ENCODE results near the gene PCF11.
A peak's percentile ranks its signal among the peaks of the same experiment; 100 is the strongest.

Gene PCF11

DNA sequence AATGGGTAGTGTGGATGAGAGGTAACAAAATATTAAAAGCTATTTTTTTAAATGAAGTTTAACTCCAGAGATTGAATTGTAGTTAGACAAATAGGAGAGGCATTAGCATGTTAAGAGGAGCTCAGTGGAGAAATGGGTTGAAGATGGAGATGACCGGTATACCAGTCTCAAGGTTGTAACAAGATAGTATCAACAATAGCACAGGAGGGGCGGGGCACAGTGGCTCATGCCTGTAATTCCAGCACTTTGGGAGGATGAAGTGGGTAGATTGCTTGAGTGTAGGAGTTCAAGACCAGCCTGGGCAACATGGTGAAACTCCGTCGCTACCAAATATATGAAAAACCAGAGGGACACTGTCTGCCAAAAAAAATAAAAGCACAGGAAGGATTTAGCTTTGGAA is 30.5 kb downstream of the PCF11 start:
- Histone ChIP-seq H3K27ac (no peak overlapping the region), H3K36me3 (peaks cover 81% of the 10 kb centered on the region), H3K9me3 (ENCODE audit: severe bottlenecking) (no peaks in the 10 kb centered on the region), H3K27me3 (ENCODE audit: insufficient read depth, low read depth, severe bottlenecking) (no peaks in the 10 kb centered on the region), H3K4me3 (ENCODE audit: low read depth, low read length) (no peak overlapping the region)
- no peak for DNase-seq
- no peak for TF ChIP-seq CTCF (IDR thresholded peaks at IDR 0.05; ENCODE audit: low read depth, low read length)

DNA sequence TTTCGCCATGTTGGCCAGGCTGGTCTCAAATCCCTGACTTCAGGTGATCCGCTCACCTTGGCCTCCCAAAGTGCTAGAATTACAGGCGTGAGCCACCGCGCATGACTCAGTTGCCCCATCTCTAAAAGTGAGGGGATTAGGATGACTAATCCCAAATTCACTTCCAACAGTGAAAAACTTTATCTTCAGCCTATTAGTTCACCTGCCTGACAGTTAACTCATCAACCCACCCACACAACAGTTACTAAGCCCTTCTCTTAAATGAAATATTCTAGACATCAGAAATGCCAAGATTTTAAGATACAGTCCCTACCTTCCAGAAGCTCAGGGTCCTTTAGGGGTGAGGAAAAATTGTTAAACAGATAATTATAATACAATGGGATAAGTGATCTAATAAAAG is 34.6 kb downstream of the PCF11 start:
- no peak for TF ChIP-seq CTCF (IDR thresholded peaks at IDR 0.05; ENCODE audit: low read depth, low read length)
- Histone ChIP-seq H3K36me3 (peaks cover 46% of the 10 kb centered on the region), H3K27ac (no peak overlapping the region), H3K9me3 (ENCODE audit: severe bottlenecking) (no peaks in the 10 kb centered on the region), H3K4me3 (ENCODE audit: low read depth, low read length) (no peak overlapping the region), H3K27me3 (ENCODE audit: insufficient read depth, low read depth, severe bottlenecking) (no peaks in the 10 kb centered on the region)
- DNase-seq: no peak

DNA sequence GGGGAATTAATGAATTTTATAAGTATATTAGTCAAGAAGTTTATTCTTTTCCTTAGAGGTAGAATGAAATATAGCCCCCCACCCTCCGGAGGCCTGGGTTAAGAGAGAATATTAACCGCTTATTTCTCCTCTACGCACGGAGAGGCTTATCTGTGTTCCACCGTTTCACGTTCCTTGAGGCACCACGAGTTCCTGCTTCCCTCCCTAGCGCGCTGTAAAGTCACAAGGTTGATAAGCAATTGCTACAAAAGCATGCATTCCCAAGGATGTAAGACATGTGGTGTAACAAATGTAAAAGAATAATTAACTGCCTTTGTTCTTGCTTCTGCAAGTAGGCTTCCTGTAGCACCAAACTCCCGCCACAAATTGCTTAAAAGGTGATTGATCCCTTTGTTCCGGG is 35.1 kb downstream of the PCF11 start:
- H3K4me3 ChIP-seq (ENCODE audit: low read depth, low read length): no peak overlapping the region
- no peak for TF ChIP-seq CTCF (IDR thresholded peaks at IDR 0.05; ENCODE audit: low read depth, low read length)
- no peaks in the 10 kb centered on the region for H3K9me3 ChIP-seq (ENCODE audit: severe bottlenecking)
- DNase-seq: no peak
- H3K27me3 ChIP-seq (ENCODE audit: insufficient read depth, low read depth, severe bottlenecking): no peaks in the 10 kb centered on the region
- no peak overlapping the region for H3K27ac ChIP-seq
- peaks cover 42% of the 10 kb centered on the region for H3K36me3 ChIP-seq

- H3K27ac ChIP-seq: peak overlapping the region; percentile 64
- no peaks in the 10 kb centered on the region for H3K27me3 ChIP-seq (ENCODE audit: insufficient read depth, low read depth, severe bottlenecking)
- no peaks in the 10 kb centered on the region for H3K9me3 ChIP-seq (ENCODE audit: severe bottlenecking)
- peaks cover 34% of the 10 kb centered on the region for H3K36me3 ChIP-seq
- no peak for DNase-seq
- TF ChIP-seq CTCF (IDR thresholded peaks at IDR 0.05; ENCODE audit: low read depth, low read length): no peak
- H3K4me3 ChIP-seq (ENCODE audit: low read depth, low read length): peak overlapping the region; percentile 97
Measured at GRCh38 chr11:83192606-83193245, 35.8 kb downstream of the PCF11 start.

- H3K9me3 ChIP-seq (ENCODE audit: severe bottlenecking): no peaks in the 10 kb centered on the region
- DNase-seq: peak; percentile 93
- H3K4me3 ChIP-seq (ENCODE audit: low read depth, low read length): peak within 1 kb of the TSS; percentile 97
- H3K36me3 ChIP-seq: peaks cover 32% of the 10 kb centered on the region
- peak within 1 kb of the TSS; percentile 64 for H3K27ac ChIP-seq
- no peaks in the 10 kb centered on the region for H3K27me3 ChIP-seq (ENCODE audit: insufficient read depth, low read depth, severe bottlenecking)
- TF ChIP-seq CTCF (IDR thresholded peaks at IDR 0.05; ENCODE audit: low read depth, low read length): no peak
Measured at GRCh38 chr11:83193315-83194280, 36.7 kb downstream of the PCF11 start, which contains the start of gene ANKRD42. Gene ANKRD42 (plus strand): TSS chr11:83193712. CDS start chr11:83194671, 959 bp downstream.

All from WERI-Rb-1 (cell line).